Tibial nerve (tissue), 4 donors: Measurements from ENCODE around the gene L3MBTL2.

Source experiments
- CTCF ChIP-seq, 5 experiments: fragments of 200-600 bp in 3 of 5; fragments of 450-650 bp in 2 of 5; sonication (generic) in 3 of 5; IDR thresholded peaks; one replicate each; pipeline ENCODE4 v1.5.1; 2016 to 2019; ENCODE audit warnings: antibody characterized with exemption in 5 of 5, mild to moderate bottlenecking in 3 of 5, moderate library complexity in 2 of 5
- EP300 ChIP-seq, 2 donors: sonication (generic); formaldehyde crosslinking; IDR thresholded peaks; one replicate each; pipeline ENCODE4 v1.6.1; 2017; ENCODE audit warnings: antibody characterized with exemption in 2 of 2, mild to moderate bottlenecking in 1 of 2
- POLR2A ChIP-seq, 2 donors: fragments of 450-650 bp; IDR thresholded peaks; one replicate each; pipeline ENCODE4 v1.6.1; 2017; ENCODE audit warnings: antibody characterized with exemption in 2 of 2, mild to moderate bottlenecking in 2 of 2, moderate library complexity in 2 of 2

- TF ChIP-seq POLR2A (IDR thresholded peaks at IDR 0.05): no peak
- TF ChIP-seq CTCF (IDR thresholded peaks at IDR 0.05): no peak
- TF ChIP-seq EP300 (IDR thresholded peaks at IDR 0.05): no peak
These were observed 75.0 kb downstream of the L3MBTL2 start for GRCh38 chr22:41280065-41280464.
